NT2/D1 (cell line): ENCODE data around the gene SYNGR4.

Experiments
- DNase-seq: peaks from one replicate; pipeline ENCODE4 v3.0.0-alpha.2; 2011; ENCODE audit warnings: low read depth, low spot score
- H3K27me3 ChIP-seq: 2 replicates; pipeline ENCODE4 v1.6.0; 2011; ENCODE audit warnings: mild to moderate bottlenecking; ENCODE audit not compliant: insufficient read length, insufficient read depth
- H3K36me3 ChIP-seq: 2 replicates; pipeline ENCODE4 v1.6.1; 2011; ENCODE audit warnings: mild to moderate bottlenecking, low read length, mixed read lengths; ENCODE audit not compliant: insufficient read depth, insufficient read length
- H3K4me1 ChIP-seq: 2 replicates; pipeline ENCODE4 v1.5.1; 2011; ENCODE audit not compliant: insufficient read depth, insufficient read length
- H3K4me3 ChIP-seq: 2 replicates; pipeline ENCODE4 v1.5.1; 2011; ENCODE audit warnings: low read depth; ENCODE audit not compliant: insufficient read length
- H3K9ac ChIP-seq: 2 replicates; pipeline ENCODE4 v1.6.0; 2011; ENCODE audit warnings: low read depth; ENCODE audit not compliant: insufficient read length
- H3K9me3 ChIP-seq: 2 replicates; pipeline ENCODE4 v1.5.1; 2011; ENCODE audit warnings: mild to moderate bottlenecking, low read length; ENCODE audit not compliant: insufficient read depth
- SUZ12 ChIP-seq: IDR thresholded peaks from 2 replicates; pipeline ENCODE4 v1.6.1; 2011; ENCODE audit not compliant: insufficient read length, insufficient read depth; ENCODE audit errors: extremely low read depth
- YY1 ChIP-seq: IDR thresholded peaks from 2 replicates; pipeline ENCODE4 v1.6.1; 2011; ENCODE audit not compliant: insufficient read length, insufficient read depth
- ZNF274 ChIP-seq: IDR thresholded peaks from 2 replicates; pipeline ENCODE4 v1.6.1; 2011; ENCODE audit warnings: mild to moderate bottlenecking, low read depth, low read length

Gene SYNGR4

DNA sequence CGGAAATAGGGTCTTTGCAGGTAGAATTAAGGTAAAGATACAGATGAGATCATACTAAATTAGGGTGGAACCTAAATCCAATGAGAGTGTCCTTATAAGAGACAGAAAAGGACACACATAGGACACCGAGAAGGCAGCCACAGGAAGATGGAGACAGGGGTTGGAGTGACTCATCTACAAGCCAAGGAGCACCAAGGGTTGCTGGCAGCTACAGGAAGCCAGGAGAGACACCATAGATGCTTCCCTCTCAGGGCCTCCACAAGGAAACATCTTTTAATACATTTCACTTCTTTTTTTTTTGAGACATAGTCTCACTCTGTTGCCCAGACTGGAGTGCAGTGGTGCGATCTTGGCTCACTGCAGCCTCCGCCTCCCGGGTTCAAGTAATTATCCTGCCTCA, 10.5 kb upstream of the SYNGR4 start:
- Histone ChIP-seq H3K9me3 (no peaks in the 10 kb centered on the region), H3K4me1 (no peaks in the 10 kb centered on the region), H3K36me3 (no peaks in the 10 kb centered on the region), H3K9ac (no peak overlapping the region), H3K4me3 (no peak overlapping the region), H3K27me3 (no peaks in the 10 kb centered on the region)
- DNase-seq, result no peak
- TF ChIP-seq YY1 (no peak), ZNF274 (no peak), SUZ12 (no peak)

GRCh38 chr19:48354332-48354992, 9.7 kb upstream of the SYNGR4 start:
- no peak for DNase-seq
- H3K9me3 ChIP-seq, result no peaks in the 10 kb centered on the region
- no peak overlapping the region for H3K4me3 ChIP-seq
- H3K4me1 ChIP-seq, result no peaks in the 10 kb centered on the region
- no peaks in the 10 kb centered on the region for H3K27me3 ChIP-seq
- H3K9ac ChIP-seq, result no peak overlapping the region
- TF ChIP-seq ZNF274, result no peak
- no peak for TF ChIP-seq YY1
- TF ChIP-seq SUZ12, result no peak
- no peaks in the 10 kb centered on the region for H3K36me3 ChIP-seq

- H3K4me3 ChIP-seq, result no peak overlapping the region
- TF ChIP-seq ZNF274 (no peak), SUZ12 (no peak)
- DNase-seq, result no peak
- no peaks in the 10 kb centered on the region for H3K9me3 ChIP-seq
- H3K27me3 ChIP-seq, result no peaks in the 10 kb centered on the region
- no peaks in the 10 kb centered on the region for H3K36me3 ChIP-seq
- H3K9ac ChIP-seq, result peak overlapping the region; percentile 42
- no peaks in the 10 kb centered on the region for H3K4me1 ChIP-seq
These were observed 8.7 kb upstream of the SYNGR4 start for GRCh38 chr19:48355365-48355954.

GRCh38 chr19:48359123-48359522, 5.0 kb upstream of the SYNGR4 start:
- no peak for DNase-seq
- H3K36me3 ChIP-seq, result no peaks in the 10 kb centered on the region
- H3K9me3 ChIP-seq, result no peaks in the 10 kb centered on the region
- H3K4me3 ChIP-seq, result no peak overlapping the region
- no peaks in the 10 kb centered on the region for H3K27me3 ChIP-seq
- no peak for TF ChIP-seq YY1
- no peak overlapping the region for H3K9ac ChIP-seq
- no peaks in the 10 kb centered on the region for H3K4me1 ChIP-seq

DNA sequence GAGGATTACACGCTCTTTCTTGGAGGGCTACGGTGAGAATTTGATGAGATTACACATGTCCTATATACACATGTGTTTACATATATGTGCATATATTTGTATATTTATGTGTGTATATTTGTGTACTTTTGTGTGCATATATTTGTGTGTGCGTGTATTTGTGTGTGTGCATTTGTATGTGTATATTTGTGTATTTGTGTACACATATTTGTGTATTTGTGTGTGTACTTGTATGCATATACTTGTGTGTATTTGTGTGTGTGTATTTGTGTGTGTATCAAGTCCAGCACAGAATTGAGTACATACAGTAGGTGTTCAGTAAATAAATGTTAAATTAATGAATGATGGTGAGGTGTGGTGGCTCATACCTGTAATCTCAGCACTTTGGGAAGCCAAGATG, 2.3 kb upstream of the SYNGR4 start:
- Histone ChIP-seq H3K4me3 (no peak overlapping the region), H3K27me3 (peaks cover 8% of the 10 kb centered on the region)
- no peak for DNase-seq

DNA sequence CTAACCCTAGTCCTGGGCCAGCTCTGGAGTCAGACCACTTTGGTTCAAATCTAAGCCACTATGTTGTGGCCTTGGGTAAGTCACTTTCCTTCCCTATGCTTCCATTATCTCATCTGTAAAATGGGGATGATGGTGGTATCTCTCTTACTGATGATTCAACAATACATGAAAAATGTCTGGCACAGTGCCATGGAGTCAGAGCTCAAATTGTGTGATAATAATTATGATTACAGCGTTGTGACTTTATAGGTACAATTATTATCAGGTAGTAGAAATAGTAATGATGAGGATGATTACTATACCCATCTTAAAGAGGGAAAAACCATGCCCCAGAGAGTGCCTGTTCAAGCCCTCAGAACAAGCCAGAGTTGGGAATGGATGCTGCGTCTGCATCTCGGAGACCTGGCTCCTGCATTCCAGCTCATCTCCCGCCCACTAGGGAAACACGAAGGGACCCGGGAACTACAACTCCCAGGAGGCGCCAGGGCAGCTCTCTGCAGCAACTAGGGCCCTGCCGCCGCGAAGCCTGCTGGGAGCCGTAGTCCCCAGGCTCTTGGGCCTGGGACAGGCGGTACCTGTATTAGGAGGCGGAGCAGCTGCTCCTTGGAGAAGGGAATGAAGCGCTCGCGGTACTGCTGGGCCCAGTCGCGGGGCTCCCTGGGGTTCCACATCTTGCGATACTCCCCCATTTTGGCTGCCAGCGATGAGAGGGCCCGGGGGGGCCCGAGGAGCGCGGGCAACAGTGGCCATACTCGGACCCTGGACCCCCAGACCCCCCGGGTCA, 1.3 kb upstream of the SYNGR4 start:
- DNase-seq, result peak; percentile 79
- no peak for TF ChIP-seq SUZ12
- no peak for TF ChIP-seq YY1
- TF ChIP-seq ZNF274, result no peak
- peaks cover 6% of the 10 kb centered on the region; the same call in 1 of the 2 replicates for H3K9me3 ChIP-seq
- H3K4me3 ChIP-seq, result peak overlapping the region; percentile 75
- H3K9ac ChIP-seq, result peak overlapping the region; percentile 93
- peaks cover 8% of the 10 kb centered on the region for H3K27me3 ChIP-seq
- no peaks in the 10 kb centered on the region for H3K36me3 ChIP-seq
- no peaks in the 10 kb centered on the region for H3K4me1 ChIP-seq

More for the DNA sequence above, 2.3 kb upstream of the SYNGR4 start:
- H3K9me3 ChIP-seq, result peaks cover 6% of the 10 kb centered on the region; the same call in 1 of the 2 replicates
- TF ChIP-seq SUZ12 (no peak), ZNF274 (no peak), YY1 (no peak)
- H3K4me1 ChIP-seq, result no peaks in the 10 kb centered on the region
- no peaks in the 10 kb centered on the region for H3K36me3 ChIP-seq
- H3K9ac ChIP-seq, result no peak overlapping the region

DNA sequence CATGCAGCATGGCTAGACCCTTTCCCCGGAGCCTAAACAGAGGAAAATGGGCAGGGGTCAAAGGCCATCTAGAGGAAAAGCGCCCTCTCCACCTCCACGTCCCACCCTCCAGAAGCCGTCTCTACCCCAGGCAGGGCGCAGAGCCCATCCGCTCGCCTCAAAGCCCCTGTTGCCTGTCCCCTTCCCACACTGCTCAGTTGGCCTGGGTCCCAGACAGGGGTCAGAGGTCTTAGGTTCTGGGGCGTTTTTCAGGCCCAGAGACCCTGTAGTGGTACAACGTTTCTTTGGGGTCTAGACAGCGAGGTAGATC, 712 bp upstream of the SYNGR4 start:
- peaks cover 8% of the 10 kb centered on the region for H3K27me3 ChIP-seq
- DNase-seq, result no peak
- no peaks in the 10 kb centered on the region for H3K4me1 ChIP-seq
- peak overlapping the region; percentile 75 for H3K4me3 ChIP-seq
- no peaks in the 10 kb centered on the region for H3K36me3 ChIP-seq
- TF ChIP-seq ZNF274 (no peak), SUZ12 (no peak), YY1 (no peak)
- H3K9me3 ChIP-seq, result peaks cover 6% of the 10 kb centered on the region; the same call in 1 of the 2 replicates
- H3K9ac ChIP-seq, result peak overlapping the region; percentile 93
